GM21717 (cell line): Measurements from ENCODE around the gene ADIPOQ.
A peak's percentile ranks its signal among the peaks of the same experiment; 100 is the strongest.
"Not testable (repeated sequence)": the region's sequence is repeated elsewhere in the genome, so short reads cannot be mapped to it uniquely, and the experiment has no call there.

Experiments
- ATAC-seq: cut with Tn5 transposase; IDR thresholded peaks from one replicate; pipeline ENCODE4 v1.9.1; 2021; ENCODE audit warnings: mild to moderate bottlenecking, moderate library complexity; ENCODE audit not compliant: unreplicated experiment

ADIPOQ gene

GRCh38 chr3:186826410-186826975 lies 16.0 kb upstream of the ADIPOQ start:
- no peak for ATAC-seq

GRCh38 chr3:186826976-186827857 lies 15.3 kb upstream of the ADIPOQ start:
- ATAC-seq, result peak; percentile 86

- ATAC-seq, result no peak
These were observed 14.2 kb upstream of the ADIPOQ start for GRCh38 chr3:186828340-186828739.

GRCh38 chr3:186831798-186832197 lies 10.7 kb upstream of the ADIPOQ start:
- ATAC-seq, result no peak

GRCh38 chr3:186832276-186832675 lies 10.2 kb upstream of the ADIPOQ start:
- no peak for ATAC-seq

GRCh38 chr3:186839874-186840641 lies 2.5 kb upstream of the ADIPOQ start:
- no peak for ATAC-seq

- ATAC-seq, result no peak
These were observed 890 bp upstream of the ADIPOQ start for GRCh38 chr3:186841620-186842019.

GRCh38 chr3:186843039-186843432 lies 526 bp downstream of the ADIPOQ start:
- ATAC-seq, result no peak

- ATAC-seq, result no peak
These were observed 2.4 kb downstream of the ADIPOQ start for GRCh38 chr3:186844908-186845307.

- ATAC-seq, result no peak
These were observed 3.2 kb downstream of the ADIPOQ start for GRCh38 chr3:186845756-186846155.

GRCh38 chr3:186847437-186847836 lies 4.9 kb downstream of the ADIPOQ start:
- no peak for ATAC-seq

- no peak for ATAC-seq
These were observed 7.0 kb downstream of the ADIPOQ start for GRCh38 chr3:186849374-186849975.

- not testable (repeated sequence) for ATAC-seq
These were observed 9.3 kb downstream of the ADIPOQ start for GRCh38 chr3:186851835-186852234.

GRCh38 chr3:186852994-186853393 lies 10.5 kb downstream of the ADIPOQ start:
- ATAC-seq, result no peak

GRCh38 chr3:186854146-186854545 lies 11.6 kb downstream of the ADIPOQ start:
- no peak for ATAC-seq

GRCh38 chr3:186854954-186855353 lies 12.4 kb downstream of the ADIPOQ start:
- ATAC-seq, result no peak

GRCh38 chr3:186857743-186858142 lies 15.2 kb downstream of the ADIPOQ start:
- no peak for ATAC-seq

GRCh38 chr3:186865215-186865853 lies 22.8 kb downstream of the ADIPOQ start:
- not testable (repeated sequence) for ATAC-seq

GRCh38 chr3:186866095-186866494 lies 23.6 kb downstream of the ADIPOQ start:
- ATAC-seq, result not testable (repeated sequence)

- no peak for ATAC-seq
These were observed 27.0 kb downstream of the ADIPOQ start for GRCh38 chr3:186869253-186870100.
